Measurements from ENCODE around the gene SLAMF6.

The SLAMF6 gene

DNA sequence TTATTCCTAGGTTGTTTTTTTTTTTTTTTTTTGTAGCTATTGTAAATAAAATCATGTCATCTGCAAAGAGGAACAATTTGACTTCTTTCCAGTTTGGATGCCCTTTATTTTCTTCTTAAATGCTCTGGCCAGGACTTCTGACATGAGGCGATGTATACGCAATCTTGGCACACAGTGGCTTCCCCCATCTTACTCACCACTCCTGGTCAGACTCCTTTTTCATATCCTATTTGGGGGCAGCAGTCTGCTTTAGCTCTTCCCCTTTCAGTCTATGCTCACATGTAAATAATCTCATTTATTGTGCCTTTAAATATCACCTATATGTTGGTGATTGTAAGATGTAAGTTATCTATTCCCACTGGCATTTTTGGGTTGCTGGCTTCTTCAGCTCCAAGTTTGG is 56.1 kb downstream of the SLAMF6 start:
- TF ChIP-seq, protein P1, sequence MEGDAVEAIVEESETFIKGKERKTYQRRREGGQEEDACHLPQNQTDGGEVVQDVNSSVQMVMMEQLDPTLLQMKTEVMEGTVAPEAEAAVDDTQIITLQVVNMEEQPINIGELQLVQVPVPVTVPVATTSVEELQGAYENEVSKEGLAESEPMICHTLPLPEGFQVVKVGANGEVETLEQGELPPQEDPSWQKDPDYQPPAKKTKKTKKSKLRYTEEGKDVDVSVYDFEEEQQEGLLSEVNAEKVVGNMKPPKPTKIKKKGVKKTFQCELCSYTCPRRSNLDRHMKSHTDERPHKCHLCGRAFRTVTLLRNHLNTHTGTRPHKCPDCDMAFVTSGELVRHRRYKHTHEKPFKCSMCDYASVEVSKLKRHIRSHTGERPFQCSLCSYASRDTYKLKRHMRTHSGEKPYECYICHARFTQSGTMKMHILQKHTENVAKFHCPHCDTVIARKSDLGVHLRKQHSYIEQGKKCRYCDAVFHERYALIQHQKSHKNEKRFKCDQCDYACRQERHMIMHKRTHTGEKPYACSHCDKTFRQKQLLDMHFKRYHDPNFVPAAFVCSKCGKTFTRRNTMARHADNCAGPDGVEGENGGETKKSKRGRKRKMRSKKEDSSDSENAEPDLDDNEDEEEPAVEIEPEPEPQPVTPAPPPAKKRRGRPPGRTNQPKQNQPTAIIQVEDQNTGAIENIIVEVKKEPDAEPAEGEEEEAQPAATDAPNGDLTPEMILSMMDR (IDR thresholded peaks at IDR 0.05; ENCODE audit: low read depth, low read length), result no peak
- DNase-seq (ENCODE audit: low read depth, low spot score), result no peak
- H3K4me3 ChIP-seq (ENCODE audit: low read depth, low read length), result no peak overlapping the region
- in situ Hi-C loops (cut with HindIII; ENCODE audit: low sequenced_read_pairs), result no loop called here

DNA sequence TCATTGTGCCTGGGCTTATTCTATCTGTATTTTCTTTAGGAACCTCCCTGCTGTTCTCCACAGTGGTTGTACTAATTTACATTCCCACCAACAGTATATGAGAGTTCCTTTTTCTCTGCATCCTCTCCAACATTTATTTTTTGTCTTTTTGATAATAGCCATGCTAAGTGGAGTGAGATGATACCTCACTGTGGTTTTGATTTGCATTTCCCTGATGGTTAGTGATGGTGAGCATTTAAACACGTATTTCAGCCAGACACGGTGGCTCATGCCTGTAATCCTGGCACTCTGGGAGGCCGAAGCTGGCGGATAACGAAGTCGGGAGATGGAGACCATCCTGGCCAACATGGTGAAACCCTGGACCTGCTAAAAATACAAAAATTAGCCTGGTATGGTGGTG is 57.9 kb downstream of the SLAMF6 start:
- no peak overlapping the region for H3K4me3 ChIP-seq (ENCODE audit: low read depth, low read length)
- TF ChIP-seq, protein P1 (IDR thresholded peaks at IDR 0.05; ENCODE audit: low read depth, low read length), result no peak
- DNase-seq (ENCODE audit: low read depth, low spot score), result peak; percentile 1
- in situ Hi-C loops (cut with HindIII; ENCODE audit: low sequenced_read_pairs), result no loop called here

DNA sequence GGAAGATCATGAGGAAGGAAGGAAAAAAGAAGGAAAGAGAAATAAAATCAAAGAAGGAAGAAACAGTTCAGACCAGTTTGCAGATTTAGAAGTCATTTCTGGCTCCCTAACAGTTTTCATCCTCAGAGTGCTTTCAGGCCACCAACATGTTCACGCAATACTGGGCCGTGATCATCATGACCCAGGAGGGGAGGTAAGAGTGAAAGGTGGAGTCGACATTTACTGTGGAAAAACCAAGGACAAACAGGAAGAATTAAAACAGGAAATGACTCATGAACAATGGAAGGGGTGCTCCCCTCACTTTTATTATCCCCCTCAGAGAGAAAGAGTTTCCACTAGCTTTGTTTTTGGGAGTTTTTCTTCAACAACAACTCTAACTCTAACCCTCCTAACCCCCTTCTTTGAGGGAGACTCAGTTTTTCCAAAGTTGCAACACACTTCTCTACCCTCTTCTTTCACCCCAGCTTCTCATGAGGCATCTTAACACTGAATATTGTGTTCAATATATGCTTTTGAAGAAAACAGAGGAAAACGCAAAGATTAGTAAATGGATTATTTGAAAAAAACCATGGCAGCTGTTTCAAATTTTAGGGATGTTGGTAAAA is 62.3 kb downstream of the SLAMF6 start:
- in situ Hi-C loops (cut with HindIII; ENCODE audit: low sequenced_read_pairs), result no loop called here
- no peak overlapping the region for H3K4me3 ChIP-seq (ENCODE audit: low read depth, low read length)
- TF ChIP-seq, protein P1 (IDR thresholded peaks at IDR 0.05; ENCODE audit: low read depth, low read length), result no peak
- DNase-seq (ENCODE audit: low read depth, low spot score), result no peak

DNA sequence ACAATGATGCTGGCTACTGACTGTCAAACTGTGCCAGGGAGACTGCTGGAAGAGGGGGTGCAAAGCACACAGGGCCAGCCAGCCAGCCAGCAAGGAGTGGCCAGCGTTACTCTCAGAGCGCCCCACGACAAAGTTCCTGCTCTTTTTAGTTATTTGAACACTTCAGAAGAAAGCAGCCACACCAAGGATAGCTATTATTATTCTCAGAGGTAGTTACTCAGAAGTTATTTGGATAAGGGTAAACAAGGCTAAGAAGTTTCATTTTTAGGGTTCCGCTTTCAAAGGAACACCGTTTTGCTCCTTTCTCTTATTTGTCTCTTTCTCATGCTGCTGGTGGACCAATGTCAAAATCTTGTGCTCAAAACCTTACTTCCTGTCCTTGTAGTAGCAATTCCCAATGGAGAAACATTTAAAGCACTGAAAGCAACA is 62.8 kb downstream of the SLAMF6 start:
- TF ChIP-seq, protein P1 (IDR thresholded peaks at IDR 0.05; ENCODE audit: low read depth, low read length), result no peak
- in situ Hi-C loops (cut with HindIII; ENCODE audit: low sequenced_read_pairs), result no loop called here
- no peak for DNase-seq (ENCODE audit: low read depth, low spot score)
- H3K4me3 ChIP-seq (ENCODE audit: low read depth, low read length), result no peak overlapping the region

DNA sequence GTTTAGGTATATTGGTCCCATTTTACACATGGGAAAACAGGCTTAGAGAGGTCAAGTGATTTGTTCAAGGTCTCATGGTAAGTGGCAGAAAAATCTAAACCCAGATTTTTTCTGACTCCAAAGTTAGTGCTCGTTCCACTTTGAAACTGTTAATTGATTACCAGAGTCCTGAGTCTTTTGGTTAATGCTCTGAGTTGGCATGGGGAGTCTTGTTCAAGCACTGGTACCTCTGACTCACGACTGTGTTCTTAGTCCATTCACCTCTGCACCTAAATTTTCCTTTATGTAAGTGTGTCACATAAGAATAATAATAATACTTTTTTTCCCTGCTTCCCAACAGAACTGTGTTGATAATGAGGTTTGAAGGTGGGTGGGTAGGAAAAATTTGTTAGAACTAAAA is 63.4 kb downstream of the SLAMF6 start:
- in situ Hi-C loops (cut with HindIII; ENCODE audit: low sequenced_read_pairs), result no loop called here
- TF ChIP-seq, protein P1 (IDR thresholded peaks at IDR 0.05; ENCODE audit: low read depth, low read length), result no peak
- no peak for DNase-seq (ENCODE audit: low read depth, low spot score)
- H3K4me3 ChIP-seq (ENCODE audit: low read depth, low read length), result no peak overlapping the region

DNA sequence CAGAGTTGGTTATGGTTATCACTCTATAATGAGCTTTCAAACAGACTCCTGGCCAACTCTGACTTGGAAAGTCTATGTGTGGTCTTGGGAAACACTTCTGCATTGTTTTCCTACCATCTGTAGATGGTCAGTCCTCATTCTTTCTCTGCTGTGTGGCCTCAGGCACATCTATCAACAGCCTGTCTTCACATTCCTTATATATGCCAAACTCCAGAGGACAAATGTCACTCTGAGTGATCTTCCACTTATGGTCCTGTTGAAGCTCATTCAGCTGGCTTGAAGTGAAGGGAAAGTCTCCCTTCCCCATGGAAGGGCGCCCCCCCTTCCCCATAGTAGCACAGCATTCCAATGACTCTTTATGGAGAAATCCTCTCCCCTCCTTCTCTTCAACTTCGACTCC is 64.0 kb downstream of the SLAMF6 start:
- in situ Hi-C loops (cut with HindIII; ENCODE audit: low sequenced_read_pairs), result no loop called here
- DNase-seq (ENCODE audit: low read depth, low spot score), result no peak
- no peak overlapping the region for H3K4me3 ChIP-seq (ENCODE audit: low read depth, low read length)
- TF ChIP-seq, protein P1 (IDR thresholded peaks at IDR 0.05; ENCODE audit: low read depth, low read length), result no peak

DNA sequence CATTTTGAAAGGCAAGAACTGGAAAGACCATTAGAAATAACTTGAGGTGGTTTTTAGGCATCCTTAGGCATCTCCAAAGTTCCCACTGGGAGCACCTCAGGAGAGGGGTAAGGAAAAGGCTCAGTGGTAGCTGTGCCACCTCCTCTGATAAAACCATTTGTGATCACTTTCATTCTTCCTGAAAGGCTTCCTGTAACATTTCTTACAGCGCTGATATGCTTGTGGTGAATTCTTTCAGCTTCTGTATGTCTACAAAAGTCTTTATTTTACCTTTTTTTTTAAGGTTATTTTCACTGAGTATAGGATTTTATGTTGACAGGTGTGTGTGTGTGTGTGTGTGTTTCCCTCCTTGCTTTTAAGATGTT is 67.9 kb downstream of the SLAMF6 start:
- TF ChIP-seq, protein P1 (IDR thresholded peaks at IDR 0.05; ENCODE audit: low read depth, low read length), result no peak
- no peak overlapping the region for H3K4me3 ChIP-seq (ENCODE audit: low read depth, low read length)
- DNase-seq (ENCODE audit: low read depth, low spot score), result no peak
- in situ Hi-C loops (cut with HindIII; ENCODE audit: low sequenced_read_pairs), result no loop called here

Measured in astrocyte of the spinal cord (primary cell).